GM23338 (cell line): ENCODE results near the gene MAMSTR. TPM values are rescaled to one million over a fixed set of nuclear protein-coding genes. Genes with fewer than 3 reads are reported as not detected.

Experiments used
- ATAC-seq: fragments of 200-7000 bp; cut with Tn5 transposase; 3 replicates; pipeline ENCODE4 v1.9.1; 2020
- DNase-seq: peaks from one replicate; pipeline ENCODE4 v3.0.0-alpha.2; 2015; ENCODE audit warnings: low spot score
- H2AFZ ChIP-seq: fragments of 200-600 bp; sonication (generic); 2 replicates; pipeline ENCODE4 v1.8.0; 2016; ENCODE audit warnings: antibody characterized with exemption, mild to moderate bottlenecking, moderate library complexity
- H3F3A ChIP-seq: fragments of 200-600 bp; sonication (generic); replicated peaks from 2 replicates; pipeline ENCODE4 v1.8.0; 2017; ENCODE audit warnings: antibody characterized with exemption, mixed run types, low read depth
- H3K27ac ChIP-seq: fragments of 200-600 bp; sonication (generic); 2 replicates; pipeline ENCODE4 v1.6.1; 2016; ENCODE audit warnings: low read depth
- H3K27me3 ChIP-seq: fragments of 200-600 bp; sonication (generic); 2 replicates; pipeline ENCODE4 v1.8.0; 2016; ENCODE audit warnings: mild to moderate bottlenecking, mixed run types, moderate library complexity; ENCODE audit not compliant: insufficient read depth
- H3K36me3 ChIP-seq: fragments of 200-600 bp; sonication (generic); 2 replicates; pipeline ENCODE4 v1.8.0; 2016; ENCODE audit warnings: mild to moderate bottlenecking; ENCODE audit not compliant: insufficient read depth
- H3K4me1 ChIP-seq: fragments of 200-600 bp; sonication (generic); 2 replicates; pipeline ENCODE4 v1.8.0; 2016; ENCODE audit warnings: mild to moderate bottlenecking, moderate library complexity; ENCODE audit not compliant: insufficient read depth
- H3K4me2 ChIP-seq: fragments of 200-600 bp; sonication (generic); 2 replicates; pipeline ENCODE4 v1.7.1; 2017; ENCODE audit warnings: mixed run types
- H3K4me3 ChIP-seq: fragments of 200-600 bp; sonication (generic); 2 replicates; pipeline ENCODE4 v1.6.1; 2016; ENCODE audit warnings: mixed run types
- H3K79me2 ChIP-seq: fragments of 200-600 bp; sonication (generic); replicated peaks from 2 replicates; pipeline ENCODE4 v1.8.0; 2017; ENCODE audit warnings: mild to moderate bottlenecking; ENCODE audit not compliant: insufficient read depth
- H3K9me2 ChIP-seq: fragments of 200-600 bp; sonication (generic); 2 replicates; pipeline ENCODE4 v1.8.0; 2017; ENCODE audit not compliant: insufficient read depth
- H4K20me1 ChIP-seq: fragments of 200-600 bp; sonication (generic); replicated peaks from 2 replicates; pipeline ENCODE4 v1.8.0; 2017; ENCODE audit warnings: mild to moderate bottlenecking; ENCODE audit not compliant: insufficient read depth
- H3K27ac Mint-ChIP-seq: 2 replicates; pipeline ENCODE4 v1.8.0; 2020; ENCODE audit warnings: inconsistent platforms, mild to moderate bottlenecking, moderate library complexity, mixed read lengths
- H3K27me3 Mint-ChIP-seq: 3 replicates; pipeline ENCODE4 v1.8.0; 2022; ENCODE audit warnings: low read depth, mild to moderate bottlenecking, moderate library complexity, mixed read lengths, inconsistent platforms; ENCODE audit not compliant: insufficient read depth, poor library complexity
- H3K36me3 Mint-ChIP-seq: 3 replicates; pipeline ENCODE4 v1.8.0; 2021; ENCODE audit warnings: low read depth, mild to moderate bottlenecking, inconsistent platforms, moderate library complexity, mixed read lengths
- H3K4me1 Mint-ChIP-seq: 3 replicates; pipeline ENCODE4 v1.8.0; 2020; ENCODE audit warnings: mild to moderate bottlenecking, inconsistent platforms, mixed read lengths
- H3K4me3 Mint-ChIP-seq: 3 replicates; pipeline ENCODE4 v1.8.0; 2021; ENCODE audit warnings: moderate library complexity, mild to moderate bottlenecking, inconsistent platforms, mixed read lengths
- H3K9me3 Mint-ChIP-seq: 3 replicates; pipeline ENCODE4 v1.8.0; 2020; ENCODE audit warnings: moderate library complexity, mild to moderate bottlenecking, inconsistent platforms, mixed read lengths
- CREB1 ChIP-seq: fragments of 250-450 bp; sonication (Bioruptor Pico); IDR thresholded peaks from 2 replicates; pipeline ENCODE4 v1.5.0; 2020; ENCODE audit warnings: low read depth, mild to moderate bottlenecking, moderate library complexity
- CTCF ChIP-seq, 2 experiments: fragments of 200-600 bp in 1 of 2; sonication (generic) in 1 of 2; conservative IDR thresholded peaks; 2 replicates each; pipeline versions ENCODE4 v1.5.1 to v1.6.1; 2016 to 2017; ENCODE audit warnings: antibody characterized with exemption in 2 of 2, low read depth in 2 of 2, mild to moderate bottlenecking in 2 of 2, moderate library complexity in 1 of 2
- EZH2 ChIP-seq: fragments of 200-600 bp; sonication (generic); IDR thresholded peaks from one replicate; pipeline ENCODE4 v1.8.0; 2017; ENCODE audit warnings: antibody characterized with exemption, mild to moderate bottlenecking, low read depth; ENCODE audit not compliant: unreplicated experiment
- EZH2phosphoT487 ChIP-seq: fragments of 200-600 bp; sonication (generic); IDR thresholded peaks from one replicate; pipeline ENCODE4 v1.8.1; 2018; ENCODE audit warnings: antibody characterized with exemption; ENCODE audit not compliant: unreplicated experiment
- JUNB ChIP-seq: IDR thresholded peaks from one replicate; pipeline ENCODE4 v1.6.1; 2016; ENCODE audit warnings: antibody characterized with exemption; ENCODE audit not compliant: unreplicated experiment
- NANOG ChIP-seq: IDR thresholded peaks from 2 replicates; pipeline ENCODE4 v1.6.1; 2016; ENCODE audit warnings: antibody characterized with exemption, borderline replicate concordance
- POLR2AphosphoS5 ChIP-seq: IDR thresholded peaks from 2 replicates; pipeline ENCODE4 v1.6.1; 2016; ENCODE audit warnings: antibody characterized with exemption, low read depth
- STAT1 ChIP-seq: IDR thresholded peaks from one replicate; pipeline ENCODE4 v1.6.1; 2016; ENCODE audit warnings: antibody characterized with exemption; ENCODE audit not compliant: unreplicated experiment
- ZNF114 ChIP-seq: fragments of 250-450 bp; sonication (Bioruptor Pico); IDR thresholded peaks from 2 replicates; pipeline ENCODE4 v1.5.0; 2020; ENCODE audit warnings: mild to moderate bottlenecking, moderate library complexity
- ZNF331 ChIP-seq: fragments of 250-450 bp; sonication (Bioruptor Pico); IDR thresholded peaks from 2 replicates; pipeline ENCODE4 v1.5.0; 2020; ENCODE audit warnings: low read depth, mild to moderate bottlenecking, moderate library complexity
- ZNF462 ChIP-seq: fragments of 250-450 bp; sonication (Bioruptor Pico); IDR thresholded peaks from 2 replicates; pipeline ENCODE4 v1.5.0; 2020; ENCODE audit warnings: mild to moderate bottlenecking, moderate library complexity
- polyA plus RNA-seq: library from polyadenylated mRNA; unstranded; fragments of >200 nt; fragmentation: Nextera tagmentation; extraction: Ambion mirVana; gene quantifications from 2 replicates; pipeline ENCODE4 v1.2.1, GENCODE V29; 2016
- total RNA-seq: library from RNA; depleted of rRNA; stranded (reverse); fragments of >200 nt; shearing (Covaris generic); gene quantifications from 2 replicates; pipeline ENCODE4 v1.2.3, GENCODE V29; 2014
- TF ChIP-seq, protein P1 (sequence below): IDR thresholded peaks from 2 replicates; pipeline ENCODE4 v1.6.1; 2016; ENCODE audit warnings: antibody characterized with exemption
- TF ChIP-seq, protein P2 (sequence below): IDR thresholded peaks from one replicate; pipeline ENCODE4 v1.6.1; 2018; ENCODE audit warnings: antibody characterized with exemption; ENCODE audit not compliant: unreplicated experiment

MAMSTR gene
- total and polyA plus RNA-seq, 2 experiments from 2014 or later: 1.9 to 2.0 TPM

DNA sequence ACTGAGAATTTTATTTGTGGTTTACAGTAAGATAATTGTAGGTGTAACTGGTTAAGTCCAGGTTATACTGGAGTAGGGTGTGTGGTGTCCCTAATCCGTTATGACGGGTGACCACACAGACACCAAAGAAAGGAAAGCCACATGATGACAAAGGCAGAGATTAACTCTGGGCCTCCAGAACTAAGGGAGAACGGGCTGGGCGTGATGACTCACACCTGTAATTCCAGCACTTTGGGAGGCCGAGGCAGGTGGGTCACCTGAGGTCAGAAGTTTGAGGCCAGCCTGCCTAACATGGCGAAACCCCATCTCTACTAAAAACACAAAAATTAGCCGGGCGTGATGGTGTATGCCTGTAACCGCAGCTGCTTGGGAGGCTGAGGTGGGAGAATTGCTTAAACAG, 33.9 kb downstream of the MAMSTR start:
- no peak for DNase-seq
- peaks cover 2% of the 10 kb centered on the region for H3K27me3 Mint-ChIP-seq

More for the DNA sequence above, 33.9 kb downstream of the MAMSTR start:
- H3K9me3 Mint-ChIP-seq: no peaks in the 10 kb centered on the region
- Histone ChIP-seq H3K27me3 (no peaks in the 10 kb centered on the region), H3K4me3 (no peak overlapping the region), H4K20me1 (no peaks in the 10 kb centered on the region), H3K9me2 (no peaks in the 10 kb centered on the region), H3F3A (no peaks in the 10 kb centered on the region), H3K79me2 (no peaks in the 10 kb centered on the region), H2AFZ (no peak overlapping the region), H3K4me1 (no peaks in the 10 kb centered on the region), H3K36me3 (no peaks in the 10 kb centered on the region), H3K27ac (no peak overlapping the region), H3K4me2 (no peak overlapping the region)
- no peak for ATAC-seq
- H3K27ac Mint-ChIP-seq: no peak overlapping the region
- H3K4me3 Mint-ChIP-seq: no peak overlapping the region; the same call in 2 of the 3 replicates
- no peaks in the 10 kb centered on the region for H3K36me3 Mint-ChIP-seq
- TF ChIP-seq STAT1 (no peak), ZNF114 (no peak), EZH2phosphoT487 (no peak), ZNF331 (CRISPR knock-in tag) (no peak), JUNB (no peak), EZH2 (no peak), CTCF (conservative IDR thresholded peaks at IDR 0.05; ENCODE audit: low read depth in 2 of 2) (no peak), POLR2AphosphoS5 (no peak), CREB1 (CRISPR knock-in tag) (no peak), ZNF462 (CRISPR knock-in tag) (no peak), NANOG (no peak)
- TF ChIP-seq, protein P1, sequence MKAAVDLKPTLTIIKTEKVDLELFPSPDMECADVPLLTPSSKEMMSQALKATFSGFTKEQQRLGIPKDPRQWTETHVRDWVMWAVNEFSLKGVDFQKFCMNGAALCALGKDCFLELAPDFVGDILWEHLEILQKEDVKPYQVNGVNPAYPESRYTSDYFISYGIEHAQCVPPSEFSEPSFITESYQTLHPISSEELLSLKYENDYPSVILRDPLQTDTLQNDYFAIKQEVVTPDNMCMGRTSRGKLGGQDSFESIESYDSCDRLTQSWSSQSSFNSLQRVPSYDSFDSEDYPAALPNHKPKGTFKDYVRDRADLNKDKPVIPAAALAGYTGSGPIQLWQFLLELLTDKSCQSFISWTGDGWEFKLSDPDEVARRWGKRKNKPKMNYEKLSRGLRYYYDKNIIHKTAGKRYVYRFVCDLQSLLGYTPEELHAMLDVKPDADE: no peak
- TF ChIP-seq, protein P2, sequence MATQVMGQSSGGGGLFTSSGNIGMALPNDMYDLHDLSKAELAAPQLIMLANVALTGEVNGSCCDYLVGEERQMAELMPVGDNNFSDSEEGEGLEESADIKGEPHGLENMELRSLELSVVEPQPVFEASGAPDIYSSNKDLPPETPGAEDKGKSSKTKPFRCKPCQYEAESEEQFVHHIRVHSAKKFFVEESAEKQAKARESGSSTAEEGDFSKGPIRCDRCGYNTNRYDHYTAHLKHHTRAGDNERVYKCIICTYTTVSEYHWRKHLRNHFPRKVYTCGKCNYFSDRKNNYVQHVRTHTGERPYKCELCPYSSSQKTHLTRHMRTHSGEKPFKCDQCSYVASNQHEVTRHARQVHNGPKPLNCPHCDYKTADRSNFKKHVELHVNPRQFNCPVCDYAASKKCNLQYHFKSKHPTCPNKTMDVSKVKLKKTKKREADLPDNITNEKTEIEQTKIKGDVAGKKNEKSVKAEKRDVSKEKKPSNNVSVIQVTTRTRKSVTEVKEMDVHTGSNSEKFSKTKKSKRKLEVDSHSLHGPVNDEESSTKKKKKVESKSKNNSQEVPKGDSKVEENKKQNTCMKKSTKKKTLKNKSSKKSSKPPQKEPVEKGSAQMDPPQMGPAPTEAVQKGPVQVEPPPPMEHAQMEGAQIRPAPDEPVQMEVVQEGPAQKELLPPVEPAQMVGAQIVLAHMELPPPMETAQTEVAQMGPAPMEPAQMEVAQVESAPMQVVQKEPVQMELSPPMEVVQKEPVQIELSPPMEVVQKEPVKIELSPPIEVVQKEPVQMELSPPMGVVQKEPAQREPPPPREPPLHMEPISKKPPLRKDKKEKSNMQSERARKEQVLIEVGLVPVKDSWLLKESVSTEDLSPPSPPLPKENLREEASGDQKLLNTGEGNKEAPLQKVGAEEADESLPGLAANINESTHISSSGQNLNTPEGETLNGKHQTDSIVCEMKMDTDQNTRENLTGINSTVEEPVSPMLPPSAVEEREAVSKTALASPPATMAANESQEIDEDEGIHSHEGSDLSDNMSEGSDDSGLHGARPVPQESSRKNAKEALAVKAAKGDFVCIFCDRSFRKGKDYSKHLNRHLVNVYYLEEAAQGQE: no peak
- H3K4me1 Mint-ChIP-seq: no peaks in the 10 kb centered on the region
